ENCODE data around the gene CUL1.

- no peak for TF ChIP-seq TEAD4 (IDR thresholded peaks at IDR 0.05)
- TF ChIP-seq EP300 (IDR thresholded peaks at IDR 0.05; ENCODE audit: borderline replicate concordance) = peak; percentile 41; the same call in 1 of the 2 replicates
- TF ChIP-seq MAX (IDR thresholded peaks at IDR 0.05) = no peak
- no peak for TF ChIP-seq CREB1 (IDR thresholded peaks at IDR 0.05; ENCODE audit: low read depth)
- no peak for TF ChIP-seq TAF1 (IDR thresholded peaks at IDR 0.05; ENCODE audit: low read depth)
- TF ChIP-seq YY1 (IDR thresholded peaks at IDR 0.05; ENCODE audit: low read depth) = no peak
Observed at GRCh38 chr7:148772297-148773089, 73.8 kb downstream of the CUL1 start.
